SK-N-SH (cell line): ENCODE data around the gene CAMSAP1.

Source experiments
- CTCF ChIP-seq: fragments of 200-600 bp; sonication (generic); IDR thresholded peaks from 2 replicates; pipeline ENCODE4 v1.6.1; 2017; ENCODE audit warnings: antibody characterized with exemption, mild to moderate bottlenecking, moderate library complexity
- EZH2phosphoT487 ChIP-seq: fragments of 200-600 bp; sonication (generic); IDR thresholded peaks from 2 replicates; pipeline ENCODE4 v1.6.1; 2017; ENCODE audit warnings: low read depth, mixed run types, mild to moderate bottlenecking, antibody characterized with exemption, moderate library complexity, borderline replicate concordance
- FOXM1 ChIP-seq: IDR thresholded peaks from 2 replicates; pipeline ENCODE4 v1.4.0; 2012; ENCODE audit warnings: low read depth, mild to moderate bottlenecking
- NFIC ChIP-seq: IDR thresholded peaks from 2 replicates; pipeline ENCODE4 v1.4.0; 2012; ENCODE audit warnings: borderline replicate concordance
- RAD21 ChIP-seq: IDR thresholded peaks from 2 replicates; pipeline ENCODE4 v1.6.1; 2012; ENCODE audit warnings: mild to moderate bottlenecking, low read length

DNA sequence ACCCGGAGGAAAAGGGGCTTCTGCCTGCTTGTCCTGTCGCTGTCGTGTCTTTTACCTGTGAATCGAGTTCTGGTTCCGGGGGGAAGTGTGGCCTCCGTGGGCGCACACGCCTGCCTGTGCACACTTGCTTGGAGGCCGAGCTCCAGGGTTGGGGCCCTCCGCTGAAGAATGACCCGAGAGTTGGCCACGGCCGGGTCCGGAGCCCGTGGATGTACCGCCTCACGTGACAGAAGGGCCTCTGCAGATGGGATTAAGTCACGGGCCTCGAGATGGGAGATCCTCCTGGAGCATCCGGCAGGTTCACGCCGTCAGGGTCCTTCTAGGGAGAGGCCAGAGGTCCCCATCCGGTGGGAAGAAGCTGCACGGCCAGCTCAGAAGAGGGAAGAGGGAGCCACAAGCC, 124.4 kb downstream of the CAMSAP1 start:
- TF ChIP-seq CTCF (no peak), NFIC (no peak), RAD21 (no peak), EZH2phosphoT487 (no peak), FOXM1 (no peak)
